GM23248 (cell line): ENCODE results near the gene ZMIZ1. TPM values are rescaled to one million over a fixed set of nuclear protein-coding genes. Genes with fewer than 3 reads are reported as not detected.

ENCODE experiments used
- DNase-seq: peaks from one replicate; pipeline ENCODE4 v3.0.0-alpha.2; 2015
- H2AFZ ChIP-seq: fragments of 200-600 bp; sonication (generic); 2 replicates; pipeline ENCODE4 v1.6.1; 2016; ENCODE audit warnings: antibody characterized with exemption
- H3F3A ChIP-seq: fragments of 200-600 bp; sonication (generic); 2 replicates; pipeline ENCODE4 v1.6.1; 2016; ENCODE audit warnings: mild to moderate bottlenecking, antibody characterized with exemption, mixed run types; ENCODE audit not compliant: insufficient read depth
- H3K27ac ChIP-seq: fragments of 200-600 bp; sonication (generic); 2 replicates; pipeline ENCODE4 v1.5.1; 2016; ENCODE audit warnings: mild to moderate bottlenecking
- H3K27me3 ChIP-seq: fragments of 200-600 bp; sonication (generic); replicated peaks from 2 replicates; pipeline ENCODE4 v1.6.1; 2016; ENCODE audit warnings: mild to moderate bottlenecking; ENCODE audit not compliant: insufficient read depth
- H3K36me3 ChIP-seq: fragments of 200-600 bp; sonication (generic); 2 replicates; pipeline ENCODE4 v1.6.1; 2016; ENCODE audit warnings: low read depth, mild to moderate bottlenecking
- H3K4me1 ChIP-seq: fragments of 200-600 bp; sonication (generic); 2 replicates; pipeline ENCODE4 v1.6.1; 2016; ENCODE audit warnings: mild to moderate bottlenecking; ENCODE audit not compliant: insufficient read depth
- H3K4me2 ChIP-seq: fragments of 200-600 bp; sonication (generic); one replicate; pipeline ENCODE4 v1.6.1; 2016; ENCODE audit warnings: mild to moderate bottlenecking; ENCODE audit not compliant: unreplicated experiment
- H3K4me3 ChIP-seq: fragments of 200-600 bp; sonication (generic); 2 replicates; pipeline ENCODE4 v1.5.1; 2016; ENCODE audit warnings: mild to moderate bottlenecking
- H3K79me2 ChIP-seq: fragments of 200-600 bp; sonication (generic); 2 replicates; pipeline ENCODE4 v1.6.1; 2016; ENCODE audit warnings: mild to moderate bottlenecking; ENCODE audit not compliant: insufficient read depth
- H3K9ac ChIP-seq: fragments of 200-600 bp; sonication (generic); 2 replicates; pipeline ENCODE4 v1.6.1; 2016; ENCODE audit warnings: mild to moderate bottlenecking
- H3K9me2 ChIP-seq: fragments of 200-600 bp; sonication (generic); 2 replicates; pipeline ENCODE4 v1.6.1; 2016; ENCODE audit warnings: mixed run types, mild to moderate bottlenecking, moderate library complexity; ENCODE audit not compliant: insufficient read depth
- H3K9me3 ChIP-seq: fragments of 200-600 bp; sonication (generic); one replicate; pipeline ENCODE4 v1.6.1; 2017; ENCODE audit warnings: low read depth
- H4K20me1 ChIP-seq: fragments of 200-600 bp; sonication (generic); 2 replicates; pipeline ENCODE4 v1.6.0; 2016; ENCODE audit not compliant: insufficient read depth
- EZH2 ChIP-seq: fragments of 200-600 bp; sonication (generic); IDR thresholded peaks from 2 replicates; pipeline ENCODE4 v1.6.1; 2018; ENCODE audit warnings: antibody characterized with exemption, mild to moderate bottlenecking; ENCODE audit not compliant: insufficient read depth, poor library complexity, severe bottlenecking
- EZH2phosphoT487 ChIP-seq: fragments of 200-600 bp; sonication (generic); IDR thresholded peaks from 2 replicates; pipeline ENCODE4 v1.6.1; 2018; ENCODE audit warnings: antibody characterized with exemption, moderate library complexity, mild to moderate bottlenecking, low read depth; ENCODE audit not compliant: insufficient read depth
- WGBS, 2 experiments: methylation state at CpG; one replicate each; pipeline ENCODE4 v1.1.6; 2015 to 2017; ENCODE audit warnings: low lambda C conversion rate in 2 of 2, low coverage in 1 of 2; ENCODE audit errors: missing lambda C conversion rate in 2 of 2; 5-methylcytosine and 5-hydroxymethylcytosine counted together
- in situ Hi-C: fragments of 300-500 bp; cut with MboI; formaldehyde crosslinking; loops from 2 replicates; pipeline ENCODE4 v1.15.0; 2020
- polyA plus RNA-seq: library from polyadenylated mRNA; unstranded; fragments of >200 nt; fragmentation: Nextera tagmentation; extraction: Ambion mirVana; gene quantifications from 2 replicates; pipeline ENCODE4 v1.2.1, GENCODE V29; 2016
- total RNA-seq: library from RNA; depleted of rRNA; stranded (reverse); fragments of >200 nt; shearing (Covaris generic); gene quantifications from 2 replicates; pipeline ENCODE4 v1.2.3, GENCODE V29; 2014

ZMIZ1 gene
- total and polyA plus RNA-seq, 2 experiments from 2014 or later, result 21.9 to 28.4 TPM

GRCh38 chr10:79348640-79348988 lies 279.8 kb downstream of the ZMIZ1 start:
- 10 to 19% methylated on average over 3 of the region's 3 CpGs for WGBS, 2 experiments
- peak overlapping the region; percentile 92 for H3K4me2 ChIP-seq
- in situ Hi-C loops, result no loop called here
- peak overlapping the region; percentile 89 for H3K4me3 ChIP-seq
- H3K27ac ChIP-seq, result peak overlapping the region; percentile 81
- H3K9me2 ChIP-seq, result no peaks in the 10 kb centered on the region
- peaks cover 15% of the 10 kb centered on the region for H3K4me1 ChIP-seq
- TF ChIP-seq EZH2 (no peak), EZH2phosphoT487 (no peak)
- H3K9me3 ChIP-seq, result no peaks in the 10 kb centered on the region
- H3K79me2 ChIP-seq, result peaks cover 53% of the 10 kb centered on the region
- no peaks in the 10 kb centered on the region for H4K20me1 ChIP-seq
- H3K27me3 ChIP-seq, result no peaks in the 10 kb centered on the region
- no peak overlapping the region for H2AFZ ChIP-seq
- H3F3A ChIP-seq, result peaks cover 11% of the 10 kb centered on the region; the same call in 1 of the 2 replicates
- H3K9ac ChIP-seq, result peak overlapping the region; percentile 97
- DNase-seq, result peak; percentile 35
- peaks cover 42% of the 10 kb centered on the region for H3K36me3 ChIP-seq

GRCh38 chr10:79349072-79349491 lies 280.3 kb downstream of the ZMIZ1 start:
- H3K9me2 ChIP-seq, result no peaks in the 10 kb centered on the region
- H3K4me1 ChIP-seq, result peaks cover 15% of the 10 kb centered on the region
- in situ Hi-C loops, result no loop called here
- peaks cover 53% of the 10 kb centered on the region for H3K79me2 ChIP-seq
- peaks cover 16% of the 10 kb centered on the region for H3F3A ChIP-seq
- H3K9ac ChIP-seq, result peak overlapping the region; percentile 97
- no peak for TF ChIP-seq EZH2
- TF ChIP-seq EZH2phosphoT487, result no peak
- H3K9me3 ChIP-seq, result no peaks in the 10 kb centered on the region
- H4K20me1 ChIP-seq, result no peaks in the 10 kb centered on the region
- peaks cover 47% of the 10 kb centered on the region for H3K36me3 ChIP-seq
- no peak overlapping the region for H2AFZ ChIP-seq
- DNase-seq, result no peak
- 69 to 72% methylated on average over 6 of the region's 6 CpGs for WGBS, 2 experiments
- peak overlapping the region; percentile 92 for H3K4me2 ChIP-seq
- H3K27me3 ChIP-seq, result no peaks in the 10 kb centered on the region
- H3K4me3 ChIP-seq, result peak overlapping the region; percentile 89
- peak overlapping the region; percentile 81 for H3K27ac ChIP-seq

GRCh38 chr10:79349766-79350406 lies 281.1 kb downstream of the ZMIZ1 start:
- H3K9me3 ChIP-seq, result no peaks in the 10 kb centered on the region
- DNase-seq, result no peak
- peaks cover 53% of the 10 kb centered on the region for H3K79me2 ChIP-seq
- no peak overlapping the region for H2AFZ ChIP-seq
- H3K4me1 ChIP-seq, result peaks cover 15% of the 10 kb centered on the region
- TF ChIP-seq EZH2phosphoT487 (no peak), EZH2 (no peak)
- H3K9ac ChIP-seq, result peak overlapping the region; percentile 97; the same call in 1 of the 2 replicates
- 96 to 98% methylated on average over 6 of the region's 6 CpGs for WGBS, 2 experiments
- H3K4me3 ChIP-seq, result peak overlapping the region; percentile 89; the same call in 1 of the 2 replicates
- H3K9me2 ChIP-seq, result no peaks in the 10 kb centered on the region
- no peaks in the 10 kb centered on the region for H3K27me3 ChIP-seq
- H3K36me3 ChIP-seq, result peaks cover 55% of the 10 kb centered on the region
- no peak overlapping the region for H3K27ac ChIP-seq
- peaks cover 24% of the 10 kb centered on the region for H3F3A ChIP-seq
- H3K4me2 ChIP-seq, result peak overlapping the region; percentile 92
- no peaks in the 10 kb centered on the region for H4K20me1 ChIP-seq
- in situ Hi-C loops, result no loop called here

- WGBS, 2 experiments, result 89 to 91% methylated on average over 21 of the region's 21 CpGs
- H3K79me2 ChIP-seq, result peaks cover 53% of the 10 kb centered on the region
These were observed 281.8 kb downstream of the ZMIZ1 start for GRCh38 chr10:79350407-79351154.

More at GRCh38 chr10:79350407-79351154, 281.8 kb downstream of the ZMIZ1 start:
- DNase-seq, result no peak
- in situ Hi-C loops, result no loop called here
- H3K36me3 ChIP-seq, result peaks cover 58% of the 10 kb centered on the region
- H2AFZ ChIP-seq, result no peak overlapping the region
- no peak overlapping the region for H3K4me2 ChIP-seq
- no peaks in the 10 kb centered on the region for H4K20me1 ChIP-seq
- no peak overlapping the region for H3K4me3 ChIP-seq
- peaks cover 31% of the 10 kb centered on the region for H3F3A ChIP-seq
- H3K9ac ChIP-seq, result no peak overlapping the region
- H3K9me3 ChIP-seq, result no peaks in the 10 kb centered on the region
- TF ChIP-seq EZH2phosphoT487, result no peak
- TF ChIP-seq EZH2, result no peak
- H3K9me2 ChIP-seq, result no peaks in the 10 kb centered on the region
- peaks cover 15% of the 10 kb centered on the region for H3K4me1 ChIP-seq
- no peak overlapping the region for H3K27ac ChIP-seq
- H3K27me3 ChIP-seq, result no peaks in the 10 kb centered on the region
